GM13977 (cell line): ENCODE data around the gene SLC25A20.

Experiments used
- DNase-seq: peaks from one replicate; pipeline ENCODE4 v3.0.0; 2012; ENCODE audit warnings: low spot score
- CTCF ChIP-seq: IDR thresholded peaks from 2 replicates; pipeline ENCODE4 v1.5.1; 2012; ENCODE audit warnings: mild to moderate bottlenecking, control low read depth; ENCODE audit not compliant: insufficient read depth; ENCODE audit errors: extremely low read depth, missing control alignments
- in situ Hi-C: fragments of 300-500 bp; cut with MboI; formaldehyde crosslinking; loops from one replicate; pipeline ENCODE4 v1.12.0; 2022; ENCODE audit warnings: low sequenced_read_pairs, low pct_unique_long_range_greater_than_20kb, mixed read lengths, inconsistent platforms; ENCODE audit not compliant: unreplicated experiment

Gene SLC25A20

GRCh38 chr3:48881006-48881405 lies 17.7 kb downstream of the SLC25A20 start:
- no peak for DNase-seq
- no peak for TF ChIP-seq CTCF
- in situ Hi-C loops, result no loop called here

- in situ Hi-C loops, result no loop called here
- TF ChIP-seq CTCF, result no peak
- no peak for DNase-seq
These were observed 18.7 kb downstream of the SLC25A20 start for GRCh38 chr3:48879994-48880377.

GRCh38 chr3:48879307-48879993 lies 19.2 kb downstream of the SLC25A20 start:
- in situ Hi-C loops, result no loop called here
- DNase-seq, result peak; percentile 33

GRCh38 chr3:48877671-48878070 lies 21.0 kb downstream of the SLC25A20 start:
- no peak for TF ChIP-seq CTCF

More at GRCh38 chr3:48879307-48879993, 19.2 kb downstream of the SLC25A20 start:
- TF ChIP-seq CTCF, result no peak

GRCh38 chr3:48863122-48863521 lies 35.6 kb downstream of the SLC25A20 start:
- in situ Hi-C loops, result no loop called here
- TF ChIP-seq CTCF, result no peak
- DNase-seq, result no peak

More at GRCh38 chr3:48877671-48878070, 21.0 kb downstream of the SLC25A20 start:
- in situ Hi-C loops, result no loop called here
- DNase-seq, result no peak

GRCh38 chr3:48859206-48859605 lies 39.5 kb downstream of the SLC25A20 start:
- in situ Hi-C loops, result no loop called here
- TF ChIP-seq CTCF, result no peak
- DNase-seq, result no peak
